Superior temporal gyrus (tissue), 1 donor: Measurements from ENCODE around the gene UCN.
A peak's percentile ranks its signal among the peaks of the same experiment; 100 is the strongest.
"Not testable (repeated sequence)": the region's sequence is repeated elsewhere in the genome, so short reads cannot be mapped to it uniquely, and the experiment has no call there.

Experiments
- DNase-seq: peaks from one replicate; pipeline ENCODE4 v3.0.0-alpha.2; 2016; ENCODE audit errors: extremely low spot score

UCN gene

DNA sequence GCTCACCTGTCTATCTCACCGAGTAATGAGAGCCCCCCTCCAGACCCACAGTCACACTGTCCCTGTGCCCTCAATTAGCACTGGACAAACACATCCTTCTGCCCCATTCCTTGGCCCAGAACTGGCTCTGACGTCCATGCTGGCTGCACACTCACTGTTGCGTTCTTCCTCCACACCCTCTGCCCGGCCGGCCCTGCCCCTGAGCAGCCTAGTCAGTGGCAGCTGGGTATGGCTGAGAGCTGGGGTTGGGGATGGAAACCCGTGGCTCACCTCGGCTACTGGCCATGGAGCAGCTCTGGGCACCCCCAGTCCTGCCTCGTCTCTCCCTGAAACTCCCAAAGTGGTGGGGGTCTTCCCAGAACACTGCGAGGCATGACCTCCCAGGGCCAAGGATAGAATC, 6.5 kb upstream of the UCN start:
- no peak for DNase-seq

DNA sequence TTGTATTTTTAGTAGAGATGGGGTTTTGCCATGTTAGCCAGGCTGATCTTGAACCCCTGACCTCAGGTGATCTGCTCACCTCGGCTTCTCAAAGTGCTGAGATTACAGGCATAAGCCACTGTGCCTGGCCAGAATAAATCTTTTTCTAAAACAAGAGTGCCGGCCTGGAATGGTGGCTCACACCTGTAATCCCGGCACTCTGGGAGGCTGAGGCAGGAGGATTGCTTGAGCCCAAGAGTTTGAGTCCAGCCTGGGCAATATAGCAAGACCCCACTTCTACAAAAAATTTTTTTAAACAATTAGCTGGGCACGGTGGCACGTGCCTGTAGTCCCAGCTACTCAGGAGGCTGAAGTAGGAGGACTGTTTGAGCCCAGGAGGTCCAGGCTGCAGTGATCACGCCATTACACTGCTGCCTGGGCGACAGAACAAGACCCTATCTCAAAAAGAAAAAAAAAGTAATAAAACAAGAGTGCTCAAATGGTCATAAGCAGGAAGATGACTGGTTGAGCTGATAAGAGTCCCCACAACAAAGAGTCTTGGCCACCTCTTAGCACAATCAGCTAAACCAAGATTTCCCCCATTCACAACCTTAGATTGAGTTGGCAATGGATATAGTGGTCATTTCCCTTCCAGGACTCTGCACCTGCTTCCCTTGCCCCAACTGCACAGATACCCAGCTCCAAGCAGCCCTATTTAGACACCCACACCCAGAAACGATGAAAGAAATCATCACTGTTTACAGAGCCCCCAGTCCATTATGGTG, 5.8 kb upstream of the UCN start:
- DNase-seq: no peak

DNA sequence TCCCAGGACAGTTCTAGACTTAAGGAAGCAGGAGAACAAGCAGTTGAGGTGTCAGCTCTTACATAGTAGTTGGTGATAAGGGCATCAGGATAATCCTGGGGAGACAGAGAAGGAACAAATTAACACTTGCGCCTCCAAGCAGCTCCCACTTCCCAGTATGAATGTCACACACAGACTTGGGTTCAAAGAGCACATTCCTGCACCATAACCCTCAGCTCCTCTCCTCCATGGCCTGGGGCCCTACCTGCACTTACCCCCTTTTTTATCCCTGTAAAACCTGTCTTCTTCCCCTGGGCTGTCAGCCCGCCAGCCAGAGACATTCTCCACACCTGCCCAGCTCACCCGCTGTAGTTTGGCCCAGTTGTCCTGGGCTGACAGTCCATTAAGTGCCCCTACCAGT, 3.9 kb upstream of the UCN start:
- DNase-seq: no peak

DNA sequence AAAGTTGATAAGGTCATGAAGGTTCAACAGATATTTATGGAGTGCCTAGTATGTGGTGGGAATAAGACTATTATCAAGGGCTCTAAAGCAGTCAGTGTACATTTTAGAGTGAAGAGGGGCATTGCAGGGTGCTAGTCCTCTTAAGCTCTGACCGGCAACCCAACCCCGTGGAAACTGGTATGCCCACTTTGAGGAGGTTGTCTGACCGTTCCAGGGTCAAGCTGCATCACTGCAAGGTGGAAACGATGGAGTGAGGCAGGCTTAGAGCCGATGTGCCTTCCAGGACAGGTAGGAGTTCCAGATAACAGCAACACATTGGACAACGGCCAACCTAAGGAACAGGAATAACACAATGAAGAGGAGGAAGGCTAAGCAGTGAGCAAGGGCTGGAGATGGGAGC, 1.4 kb upstream of the UCN start:
- DNase-seq: no peak

DNA sequence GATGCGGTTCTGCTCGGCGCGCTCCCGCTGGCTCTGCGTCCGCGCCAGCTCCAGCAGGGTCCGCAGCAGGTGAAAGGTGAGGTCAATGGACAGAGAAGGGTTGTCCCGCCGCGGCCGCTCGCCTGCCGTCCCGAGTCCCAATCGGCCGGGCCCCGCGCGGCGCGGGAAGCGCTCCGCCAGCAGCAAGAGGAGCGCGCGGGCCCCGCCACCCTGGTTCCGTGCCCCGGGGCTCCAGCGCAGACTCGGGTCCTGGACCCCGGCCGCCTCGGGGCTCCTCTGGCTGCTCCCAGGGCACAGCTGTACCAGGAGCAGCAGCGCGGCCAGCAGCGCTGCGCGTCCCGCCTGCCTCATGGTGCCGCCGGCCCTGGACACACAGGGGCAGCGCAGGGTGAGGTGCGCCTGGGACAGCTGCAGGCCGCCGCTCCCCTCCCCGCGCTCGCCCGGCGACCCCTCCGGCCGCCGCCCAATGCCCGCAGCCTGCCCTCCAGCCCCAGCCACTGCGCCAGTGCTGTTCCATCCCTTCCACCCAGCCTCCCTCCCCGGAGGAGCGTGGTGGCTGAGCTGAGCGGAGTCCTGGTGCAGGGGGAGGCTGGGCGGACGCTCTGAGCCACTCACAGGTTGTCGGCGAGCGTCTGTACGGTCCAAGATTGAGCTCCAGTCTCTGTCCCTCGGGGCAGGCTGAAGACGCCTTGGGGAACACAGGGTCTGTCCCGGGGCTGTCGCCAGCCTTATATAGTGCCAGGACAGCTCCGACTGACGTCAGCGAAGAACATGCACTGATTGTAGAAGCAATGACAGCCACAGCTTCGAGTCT, 493 bp downstream of the UCN start:
- no peak for DNase-seq

DNA sequence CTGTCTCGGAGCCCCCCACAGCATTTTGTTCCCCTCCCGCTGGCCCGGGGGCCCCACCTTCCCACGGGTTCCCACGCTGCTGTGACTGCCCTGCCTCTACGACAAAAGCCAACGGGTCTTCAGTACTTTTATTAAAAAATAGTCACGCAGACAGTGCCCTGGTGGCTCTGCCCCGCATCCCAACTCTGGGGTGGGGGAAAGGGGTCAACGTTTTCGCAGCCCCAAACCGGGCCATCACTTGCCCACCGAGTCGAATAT, 1.0 kb downstream of the UCN start:
- no peak for DNase-seq

DNA sequence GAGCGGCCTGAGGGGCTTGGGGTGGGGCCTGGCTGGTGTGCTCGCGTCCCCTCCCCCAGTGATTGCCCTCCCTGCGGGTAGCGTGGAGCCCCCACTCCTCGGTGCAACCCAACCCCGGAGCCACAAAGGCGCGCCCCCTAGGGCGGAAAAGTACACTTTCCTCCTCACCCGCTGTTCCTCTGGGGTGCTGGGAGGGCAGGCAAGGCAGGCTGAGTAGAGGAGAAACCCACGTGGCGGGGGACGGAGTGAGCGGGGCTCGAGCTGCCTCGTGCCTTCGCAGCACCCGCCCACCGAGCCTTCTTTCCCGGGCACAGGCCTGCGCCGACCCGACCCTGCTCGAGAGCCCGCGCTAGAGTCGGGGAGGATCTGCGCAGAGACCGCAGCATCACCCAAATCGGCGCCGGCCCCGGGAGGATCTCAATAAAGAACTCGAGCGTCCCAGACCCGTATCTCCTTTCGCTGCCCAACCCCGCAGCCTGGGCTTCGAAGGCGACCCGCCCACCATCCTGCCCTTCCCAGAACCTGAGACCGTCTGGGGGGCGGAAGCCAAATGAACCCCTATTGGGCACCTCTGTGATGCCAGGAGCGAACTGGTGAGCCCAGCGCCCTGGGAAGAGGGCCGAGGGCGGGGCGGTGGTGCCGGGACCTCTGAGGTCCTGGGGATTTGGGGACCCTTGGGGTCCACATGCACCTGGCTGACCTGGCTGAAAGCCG, 1.5 kb downstream of the UCN start:
- no peak for DNase-seq

DNA sequence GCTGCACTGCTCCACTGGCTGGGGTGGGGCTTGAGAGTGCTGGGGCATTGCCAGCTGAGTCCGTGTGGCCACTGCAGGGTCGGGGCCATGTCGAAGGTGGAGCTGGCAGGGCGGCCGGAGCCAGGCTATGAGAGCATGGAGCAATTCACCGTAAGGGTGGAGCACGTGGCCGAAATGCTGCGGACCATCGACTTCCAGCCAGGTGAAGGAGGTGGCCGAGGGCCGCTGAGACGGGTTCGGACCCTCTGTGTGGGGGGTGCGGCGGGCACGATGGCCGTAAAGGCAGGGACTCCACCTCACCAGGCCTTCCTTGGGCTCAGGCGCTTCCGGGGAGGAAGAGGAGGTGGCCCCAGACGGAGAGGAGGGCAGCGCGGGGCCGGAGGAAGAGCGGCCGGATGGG, 2.1 kb downstream of the UCN start:
- DNase-seq: no peak

DNA sequence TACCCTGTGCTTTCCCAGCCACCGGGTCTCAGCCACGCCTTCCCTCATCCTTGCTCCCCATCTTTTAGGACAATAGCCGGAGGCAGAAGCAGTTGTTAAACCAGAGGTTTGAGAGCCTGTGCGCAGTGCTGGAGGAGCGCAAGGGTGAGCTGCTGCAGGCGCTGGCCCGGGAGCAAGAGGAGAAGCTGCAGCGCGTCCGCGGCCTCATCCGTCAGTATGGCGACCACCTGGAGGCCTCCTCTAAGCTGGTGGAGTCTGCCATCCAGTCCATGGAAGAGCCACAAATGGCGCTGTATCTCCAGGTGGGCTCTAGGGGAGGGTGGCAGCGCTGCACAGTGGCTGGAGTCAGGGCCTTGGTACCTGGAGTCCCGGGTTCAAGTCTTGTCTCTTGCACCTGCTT, 2.7 kb downstream of the UCN start:
- DNase-seq: no peak

DNA sequence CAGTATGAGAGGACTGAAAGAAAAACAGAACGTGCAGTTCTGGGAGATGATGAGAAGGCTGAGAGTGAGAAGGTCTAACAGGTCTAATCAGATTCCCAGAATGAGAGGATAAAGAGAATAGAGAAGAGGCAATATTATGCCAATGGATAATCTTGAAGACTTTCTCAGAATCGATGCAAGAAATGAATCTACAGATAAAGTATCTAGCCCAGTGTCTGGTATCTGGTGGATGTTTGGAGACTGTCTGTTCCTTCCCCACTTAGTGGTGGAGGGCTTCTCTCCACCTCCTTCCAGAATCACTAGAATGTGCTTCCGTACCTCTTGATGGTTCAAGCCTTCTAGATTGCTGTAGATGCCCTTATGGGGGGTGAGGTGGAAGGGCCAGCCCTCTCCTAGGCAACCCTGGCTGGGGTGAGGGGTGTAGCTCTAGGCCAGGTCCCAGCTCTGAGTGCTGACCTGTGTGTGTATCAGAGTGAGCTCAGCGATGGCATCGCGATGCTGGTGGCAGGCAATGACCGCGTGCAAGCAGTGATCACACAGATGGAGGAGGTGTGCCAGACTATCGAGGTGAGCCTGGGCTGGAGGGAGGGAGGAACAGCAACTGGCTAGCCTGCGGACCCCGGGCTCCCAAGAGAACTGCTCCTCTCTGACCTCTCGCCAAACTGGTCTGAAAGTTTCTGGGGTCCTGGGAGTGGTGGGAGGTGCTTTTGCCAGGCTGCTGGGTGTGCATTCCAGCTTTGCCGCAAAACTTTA, 3.6 kb downstream of the UCN start:
- DNase-seq: no peak

DNA sequence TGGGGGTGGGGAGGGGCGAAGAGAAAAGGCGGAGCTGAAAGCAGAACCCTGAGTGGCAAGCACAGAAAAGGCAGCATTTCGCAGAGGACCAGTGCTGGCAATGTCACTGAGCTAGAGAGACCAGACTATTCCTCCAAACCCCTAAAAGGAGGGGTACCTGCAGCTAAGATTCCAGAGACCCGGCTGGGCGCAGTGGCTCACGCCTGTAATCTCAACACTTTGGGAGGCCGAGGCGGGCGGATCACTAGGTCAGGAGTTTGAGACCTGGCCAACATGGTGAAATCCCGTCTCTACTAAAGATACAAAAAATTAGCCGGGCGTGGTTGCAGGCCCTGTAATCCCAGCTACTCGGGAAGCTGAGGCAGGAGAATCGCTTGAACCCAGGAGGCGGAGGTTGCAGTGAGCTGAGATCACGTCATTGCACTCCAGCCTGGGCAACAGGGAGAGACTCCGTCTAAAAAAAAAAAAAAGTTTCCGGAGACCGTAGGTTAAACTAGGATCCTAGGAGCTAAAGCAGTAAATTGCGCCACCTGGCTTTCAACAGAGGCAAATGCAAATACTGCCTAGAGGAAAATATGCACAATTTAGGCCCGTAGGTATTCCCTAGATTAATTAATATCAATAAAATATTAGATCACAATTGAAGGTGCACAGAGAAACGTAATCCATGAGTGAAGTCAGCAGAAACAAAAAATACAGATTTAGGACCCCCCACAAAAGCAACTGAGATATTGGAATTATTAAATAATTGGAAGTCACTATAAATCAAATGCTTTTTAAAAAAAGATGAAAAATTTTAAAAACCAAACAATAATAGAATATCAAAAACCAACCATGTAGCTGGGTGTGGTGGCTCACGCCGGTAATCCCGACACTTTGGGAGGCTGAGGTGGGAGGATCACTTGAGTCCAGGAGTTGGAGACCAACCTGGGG, 4.9 kb downstream of the UCN start:
- DNase-seq: peak; percentile 80

DNA sequence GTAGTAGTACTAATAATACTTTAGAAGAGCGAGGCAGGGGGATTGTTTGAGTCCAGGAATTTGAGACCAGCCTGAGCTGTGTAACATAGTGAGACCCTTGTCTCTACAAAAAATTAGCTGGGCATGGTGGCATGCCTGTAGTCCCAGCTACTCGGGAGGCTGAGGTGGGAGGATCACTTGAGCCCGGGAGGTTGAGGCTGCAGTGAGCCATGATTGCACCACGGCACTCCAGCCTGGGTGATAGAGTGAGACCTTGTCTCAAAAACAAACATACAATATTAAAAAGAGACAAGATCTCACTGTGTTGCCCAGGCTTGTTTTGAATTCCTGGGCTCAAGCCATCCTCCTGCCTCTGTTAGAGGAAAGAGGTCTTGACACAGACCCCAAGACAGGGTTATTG, 7.6 kb downstream of the UCN start:
- DNase-seq: not testable (repeated sequence)

DNA sequence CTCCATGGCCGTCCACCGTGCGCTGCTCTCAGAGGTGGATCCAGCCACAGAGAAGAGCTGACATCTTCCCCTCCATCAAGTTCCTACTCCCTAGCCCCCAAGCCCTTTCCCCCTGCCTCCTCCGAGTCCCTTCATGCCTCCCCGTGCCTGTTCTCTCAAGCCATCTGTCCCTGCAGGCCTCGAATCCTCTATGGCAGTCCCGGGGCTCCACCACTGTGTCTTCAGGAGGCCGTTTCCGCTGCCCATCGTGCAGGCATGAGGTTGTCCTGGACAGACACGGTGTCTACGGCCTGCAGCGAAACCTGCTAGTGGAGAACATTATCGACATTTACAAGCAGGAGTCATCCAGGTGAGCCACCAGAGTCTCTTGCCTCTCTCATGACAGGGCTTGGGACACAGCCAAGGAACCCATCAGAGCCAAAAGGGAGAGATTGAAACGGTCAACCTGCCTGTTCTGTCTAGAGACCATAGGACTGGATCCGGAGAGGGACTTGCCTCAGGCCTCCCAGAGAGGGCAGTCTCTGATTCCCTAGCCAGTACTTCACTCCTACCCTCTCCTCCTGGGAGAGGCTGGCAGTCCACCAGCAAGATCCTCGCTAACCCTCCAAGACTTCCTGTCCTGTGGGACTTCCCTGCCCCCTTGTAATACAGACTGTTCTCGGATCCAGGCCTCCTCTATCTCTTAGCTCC, 9.7 kb downstream of the UCN start:
- no peak for DNase-seq

DNA sequence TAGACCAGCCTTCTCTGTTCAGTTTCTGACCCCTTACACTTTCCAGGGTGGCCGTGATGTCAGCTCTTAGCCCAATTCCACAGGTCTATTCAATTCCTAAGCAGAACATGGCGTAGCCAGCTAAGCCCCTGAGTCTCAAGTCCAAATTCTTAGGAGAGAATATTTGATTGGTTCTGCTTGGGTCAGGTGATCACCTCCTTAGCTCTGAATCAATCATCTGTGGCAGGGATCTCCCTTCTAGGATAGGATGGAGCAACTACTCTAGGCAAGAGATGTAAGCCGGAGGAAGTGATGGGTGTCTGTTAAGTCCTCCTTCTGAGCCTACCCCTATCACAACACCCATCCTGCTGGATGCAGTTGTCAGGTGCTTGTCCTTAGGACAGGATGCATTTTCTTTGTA, 11.1 kb downstream of the UCN start:
- no peak for DNase-seq

DNA sequence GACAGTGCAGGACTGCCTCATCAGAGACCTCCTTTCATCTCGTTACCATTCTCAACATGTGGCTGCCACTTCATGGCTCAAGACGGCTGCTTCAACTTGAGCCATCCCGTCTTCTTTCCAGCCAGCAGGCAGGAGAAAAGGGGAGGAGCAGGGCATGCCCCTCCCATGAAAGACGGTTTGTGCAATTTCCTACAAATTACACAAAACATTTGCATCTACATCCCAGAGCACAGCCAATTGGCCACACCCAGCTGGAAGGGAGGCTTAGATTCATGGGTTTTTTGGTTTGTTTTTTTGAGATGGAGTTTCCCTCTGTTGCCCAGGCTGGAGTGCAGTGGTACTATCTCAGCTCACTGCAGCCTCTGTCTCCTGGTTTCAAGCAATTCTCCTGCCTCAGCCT, 11.8 kb downstream of the UCN start:
- no peak for DNase-seq

DNA sequence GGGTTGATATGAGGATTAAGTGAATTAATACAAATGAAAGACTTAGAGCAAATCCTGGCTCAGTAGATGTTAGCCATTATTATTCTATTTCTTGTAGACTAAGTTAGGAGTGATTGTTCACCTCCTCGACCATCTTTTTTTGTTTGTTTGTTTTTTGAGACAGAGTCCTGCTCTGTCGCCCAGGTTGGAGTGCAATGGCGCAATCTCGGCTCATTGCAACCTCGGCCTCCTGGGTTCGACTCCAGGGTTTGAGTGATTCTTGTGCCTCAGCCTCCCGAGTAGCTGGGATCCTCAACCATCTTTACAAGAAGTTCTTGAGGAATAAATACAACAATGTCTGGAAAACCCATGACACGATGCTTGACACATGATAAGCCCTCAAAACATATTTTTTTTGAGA, 13.3 kb downstream of the UCN start:
- no peak for DNase-seq

DNA sequence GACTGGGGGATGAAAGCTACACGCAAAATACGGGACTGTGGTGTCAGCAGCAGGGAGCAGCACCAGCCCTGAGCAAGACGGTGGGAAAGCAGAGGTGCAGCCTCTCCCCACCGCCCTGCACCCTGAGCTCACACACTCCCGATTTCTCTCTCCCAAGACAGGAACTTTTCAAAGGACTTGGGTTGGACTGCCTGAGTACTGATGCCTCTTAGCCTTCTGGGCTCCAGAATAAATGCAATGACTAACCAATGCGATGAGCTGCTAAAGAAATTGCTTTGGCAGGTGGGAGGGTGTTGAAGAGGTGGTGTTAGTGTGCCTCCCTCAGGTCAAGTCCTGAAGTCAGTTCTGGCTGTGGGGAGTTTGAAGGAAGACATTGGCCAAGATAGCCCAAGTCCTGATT, 16.4 kb downstream of the UCN start:
- no peak for DNase-seq

DNA sequence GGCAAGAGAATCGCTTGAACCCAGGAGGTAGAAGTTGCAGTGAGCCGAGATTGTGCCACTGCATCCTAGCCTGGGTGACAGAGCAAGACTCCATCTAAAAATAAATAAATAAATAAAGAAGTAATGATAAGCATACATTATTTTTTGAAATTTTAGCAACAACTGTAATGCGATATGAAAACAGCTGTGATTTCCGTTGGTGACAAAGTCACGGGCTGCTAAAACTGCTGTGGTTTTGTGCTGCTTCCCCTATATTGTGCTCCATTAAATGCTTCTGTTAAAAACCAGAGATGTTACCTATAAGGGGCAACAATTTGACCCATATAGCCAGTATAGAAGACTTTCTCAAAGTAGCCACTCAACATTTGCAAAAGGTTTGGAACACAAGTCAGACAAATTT, 17.7 kb downstream of the UCN start:
- no peak for DNase-seq

DNA sequence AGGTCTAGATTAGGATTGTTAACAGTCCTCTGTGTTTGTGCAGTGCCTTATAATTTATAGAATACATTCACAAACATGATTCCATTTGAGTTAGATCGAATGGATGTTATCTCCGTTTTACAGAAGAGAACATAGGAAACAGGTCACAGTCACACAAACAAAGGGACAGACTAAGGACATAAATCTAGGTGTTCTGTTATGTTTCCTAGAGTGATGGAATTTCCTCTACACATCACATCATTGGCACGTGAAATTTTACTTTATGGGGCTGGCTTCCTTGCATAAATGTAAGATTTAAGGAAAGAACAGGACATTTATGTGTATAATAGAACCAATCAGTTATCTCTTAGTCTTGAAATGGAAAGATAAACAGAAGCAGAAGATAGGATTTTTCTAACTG, 19.6 kb downstream of the UCN start:
- no peak for DNase-seq

DNA sequence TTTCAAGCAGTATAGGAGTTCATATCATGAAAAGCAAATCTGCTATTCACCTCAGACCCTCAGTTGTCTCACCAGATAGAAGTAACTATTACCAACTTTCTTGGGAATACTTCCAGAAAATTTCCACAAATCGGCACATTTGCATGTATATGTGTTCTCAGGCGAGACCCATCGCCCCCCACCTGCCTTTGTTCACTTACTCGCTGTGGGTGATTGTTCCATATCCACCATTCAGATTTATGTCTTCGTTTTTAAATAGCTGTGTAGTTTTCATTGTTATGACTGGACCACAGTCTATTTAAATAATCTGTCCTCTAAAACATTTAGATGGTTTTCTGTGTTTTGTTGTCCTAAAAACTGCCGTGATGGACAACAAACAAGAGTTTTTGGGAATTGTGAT, 22.8 kb downstream of the UCN start:
- DNase-seq: no peak

DNA sequence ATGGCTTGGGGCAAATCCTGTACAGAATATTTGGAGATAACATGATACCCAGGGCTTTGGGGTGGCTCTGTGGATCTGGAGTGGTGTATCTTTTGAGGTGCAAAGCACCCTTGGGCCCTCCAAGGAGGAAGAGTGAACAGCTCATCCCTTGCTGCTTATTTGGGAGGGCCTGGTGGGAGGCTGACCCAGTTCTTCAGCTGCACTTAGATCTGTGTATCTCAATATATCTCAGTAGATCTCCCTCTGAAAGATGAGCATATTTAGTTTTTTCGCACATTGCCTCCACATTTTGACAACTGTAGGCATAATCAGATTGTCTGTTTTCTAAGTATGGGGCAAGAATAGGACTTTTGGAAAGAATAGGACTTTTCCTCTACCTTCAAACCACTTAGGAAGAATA, 23.2 kb downstream of the UCN start:
- DNase-seq: peak; percentile 59
